Mucosa of rectum (tissue), 2 donors: ENCODE results near the gene MYO1E.

ENCODE experiments used
- H3K27ac ChIP-seq, 2 donors: one replicate each; pipeline ENCODE4 v1.7.0; 2013; ENCODE audit warnings: inconsistent platforms in 2 of 2, low read depth in 2 of 2, low read length in 2 of 2
- H3K27me3 ChIP-seq, 2 donors: one replicate each; pipeline ENCODE4 v1.7.0; 2013; ENCODE audit warnings: low read length in 2 of 2; ENCODE audit not compliant: control insufficient read depth in 2 of 2, insufficient read depth in 2 of 2
- H3K36me3 ChIP-seq, 2 donors: one replicate each; pipeline ENCODE4 v1.7.0; 2013; ENCODE audit warnings: low read length in 2 of 2; ENCODE audit not compliant: control insufficient read depth in 2 of 2, insufficient read depth in 2 of 2
- H3K4me1 ChIP-seq, 2 donors: one replicate each; pipeline ENCODE4 v1.7.0; 2013; ENCODE audit warnings: low read length in 2 of 2, mild to moderate bottlenecking in 1 of 2; ENCODE audit not compliant: control insufficient read depth in 2 of 2, insufficient read depth in 2 of 2
- H3K4me3 ChIP-seq, 2 donors: one replicate each; pipeline ENCODE4 v1.7.0; 2013; ENCODE audit warnings: low read length in 2 of 2
- H3K9ac ChIP-seq, 2 donors: one replicate each; pipeline ENCODE4 v1.7.0; 2013; ENCODE audit warnings: low read length in 2 of 2, low read depth in 1 of 2, mild to moderate bottlenecking in 1 of 2
- H3K9me3 ChIP-seq, 2 donors: one replicate each; pipeline ENCODE4 v1.7.0; 2013; ENCODE audit warnings: low read length in 2 of 2; ENCODE audit not compliant: control insufficient read depth in 2 of 2
- donor health status: healthy.
- donor health status: Normal muscosa, but diverticular disease.

MYO1E gene

DNA sequence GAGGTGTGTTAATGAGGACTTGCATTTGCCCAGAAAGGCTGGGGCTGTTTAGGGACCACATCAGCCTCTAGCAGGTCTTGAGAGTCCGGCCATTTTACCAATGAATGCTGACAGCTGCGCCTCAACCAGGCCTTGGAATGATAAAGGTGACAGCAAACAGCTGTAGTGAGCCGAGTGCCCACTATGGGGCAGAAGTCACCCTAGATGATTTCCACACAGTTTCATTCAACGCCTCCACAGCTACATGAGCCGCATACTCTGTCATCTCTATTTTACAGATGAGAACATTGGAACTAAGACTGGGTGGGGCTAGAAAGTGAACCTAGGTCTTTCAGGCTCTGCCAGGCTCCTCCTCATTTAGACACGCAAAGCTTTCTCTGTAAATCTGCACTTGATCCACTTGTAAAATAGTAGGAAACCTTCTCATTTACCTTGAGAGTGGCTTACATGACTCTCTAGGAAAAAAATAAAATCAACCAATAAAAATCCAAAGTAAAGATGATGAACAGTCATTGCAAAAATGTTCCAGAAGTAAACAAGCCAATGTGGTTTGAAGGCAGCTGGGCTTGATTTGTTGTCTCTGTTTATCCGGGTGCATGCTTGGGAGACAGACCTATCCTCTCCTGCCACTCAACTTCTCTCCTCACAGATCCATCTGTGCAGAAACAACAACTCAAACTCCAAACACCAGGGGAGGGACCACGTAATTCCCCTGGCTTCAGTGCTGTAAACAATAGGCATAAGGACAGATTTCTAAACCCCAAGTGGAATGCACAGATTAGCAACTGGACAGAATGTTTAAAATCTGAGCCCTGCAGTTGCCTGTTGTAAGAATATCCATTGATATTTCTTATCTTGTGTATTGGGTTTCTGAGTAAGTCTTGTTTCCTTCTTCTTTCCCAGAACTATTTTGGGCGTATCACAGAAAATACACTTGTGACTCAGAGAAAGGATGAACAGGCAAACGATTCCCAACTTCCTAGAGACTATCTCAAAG lies 197.5 kb downstream of the MYO1E start:
- Histone ChIP-seq H3K27me3 (no peaks in the 10 kb centered on the region), H3K4me1 (peaks cover 5 to 7% of the 10 kb centered on the region in 2 donors), H3K9me3 (no peaks in the 10 kb centered on the region), H3K27ac (peak overlapping the region; percentile 8 to 20), H3K36me3 (peaks cover 38 to 47% of the 10 kb centered on the region in 2 donors), H3K4me3 (peak overlapping the region in 1 of 2 donors; percentile 15), H3K9ac (peak overlapping the region in 1 of 2 donors; percentile 15)

DNA sequence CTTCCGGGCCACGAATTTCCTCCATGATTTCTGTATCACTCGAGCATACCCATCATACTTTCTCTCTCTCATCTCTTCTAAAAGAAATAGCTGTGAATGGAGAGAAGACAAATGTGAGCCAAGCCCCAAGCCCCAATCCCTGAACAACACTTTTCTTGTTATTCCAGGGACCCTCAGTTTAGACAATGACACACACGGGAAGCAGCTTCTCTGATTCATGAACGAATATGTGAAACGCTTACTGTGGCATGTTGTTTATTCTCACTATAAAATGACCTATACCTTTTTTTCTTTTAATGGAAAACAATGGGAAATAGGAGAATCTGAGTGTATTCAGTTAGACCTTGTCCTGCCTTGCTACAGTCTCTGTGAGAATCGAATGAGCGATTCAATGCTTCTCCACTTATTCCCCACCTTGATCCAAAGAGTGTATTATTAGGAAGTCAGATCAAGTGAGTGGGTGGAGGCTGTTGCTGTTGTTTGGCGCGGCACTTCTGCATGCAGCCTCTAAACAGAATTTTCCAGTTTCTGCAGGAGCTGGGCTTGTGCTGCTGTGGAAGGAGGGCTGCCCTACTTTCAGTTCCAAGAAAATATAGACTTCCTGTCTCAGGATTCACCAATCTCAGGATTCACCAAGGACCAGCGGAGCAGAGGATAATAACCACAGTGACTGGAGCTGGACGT lies 198.4 kb downstream of the MYO1E start:
- Histone ChIP-seq H3K4me1 (peaks cover 7 to 10% of the 10 kb centered on the region in 2 donors), H3K27me3 (no peaks in the 10 kb centered on the region), H3K27ac (peak overlapping the region; percentile 8 to 18), H3K9me3 (no peaks in the 10 kb centered on the region), H3K36me3 (peaks cover 35 to 40% of the 10 kb centered on the region in 2 donors), H3K4me3 (no peak overlapping the region), H3K9ac (no peak overlapping the region)

DNA sequence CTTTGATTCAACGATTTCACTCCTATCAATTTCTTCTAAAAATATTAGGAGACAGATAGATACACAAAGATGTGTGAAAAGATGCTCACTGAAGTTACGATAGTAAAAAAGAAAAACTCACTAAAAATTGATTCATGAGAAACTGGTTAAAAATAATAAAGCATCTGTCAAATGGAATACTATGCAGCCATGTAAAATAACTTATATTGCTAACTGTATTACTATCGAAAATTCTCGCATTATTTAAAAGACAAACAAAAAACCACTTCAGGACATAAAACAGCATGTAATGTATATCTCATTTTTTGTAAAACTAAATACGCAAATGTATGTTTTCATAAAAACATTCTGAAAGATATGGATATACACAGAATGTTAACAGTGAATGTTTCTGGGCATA lies 199.5 kb downstream of the MYO1E start:
- Histone ChIP-seq H3K36me3 (peaks cover 25 to 35% of the 10 kb centered on the region in 2 donors), H3K9ac (no peak overlapping the region), H3K4me1 (peaks cover 7 to 10% of the 10 kb centered on the region in 2 donors), H3K27ac (no peak overlapping the region), H3K4me3 (no peak overlapping the region), H3K27me3 (no peaks in the 10 kb centered on the region), H3K9me3 (no peaks in the 10 kb centered on the region)

DNA sequence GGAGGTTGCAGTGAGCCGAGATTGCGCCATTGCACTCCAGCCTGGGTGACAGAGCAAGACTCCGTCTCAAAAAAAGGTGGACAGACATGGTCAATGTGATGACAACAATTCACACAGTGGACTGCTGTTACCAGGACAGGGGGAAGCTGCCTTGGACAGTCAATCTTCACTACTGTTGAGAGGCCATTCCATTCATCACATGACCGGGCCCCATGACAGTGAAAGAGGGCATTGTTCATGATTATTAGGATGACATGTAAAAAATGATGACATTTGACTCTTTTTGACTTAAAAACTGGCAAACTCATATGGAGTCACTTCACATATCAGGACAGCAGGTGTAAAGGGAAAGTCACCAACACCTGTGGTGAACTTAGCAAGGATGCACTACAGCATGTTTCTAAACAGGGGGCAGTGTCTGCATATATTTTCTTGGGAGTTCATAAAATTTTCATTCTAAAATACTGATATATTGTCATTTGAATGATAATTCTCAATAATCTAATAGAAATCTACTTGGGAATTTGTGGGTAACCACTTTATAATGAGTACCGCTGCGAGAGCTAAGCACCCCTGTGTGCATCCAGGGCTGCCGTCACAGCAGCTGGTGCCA lies 200.3 kb downstream of the MYO1E start:
- Histone ChIP-seq H3K4me1 (peaks cover 7 to 10% of the 10 kb centered on the region in 2 donors), H3K27me3 (no peaks in the 10 kb centered on the region), H3K27ac (no peak overlapping the region), H3K36me3 (peaks cover 18 to 31% of the 10 kb centered on the region in 2 donors), H3K9me3 (no peaks in the 10 kb centered on the region), H3K4me3 (no peak overlapping the region), H3K9ac (no peak overlapping the region)

DNA sequence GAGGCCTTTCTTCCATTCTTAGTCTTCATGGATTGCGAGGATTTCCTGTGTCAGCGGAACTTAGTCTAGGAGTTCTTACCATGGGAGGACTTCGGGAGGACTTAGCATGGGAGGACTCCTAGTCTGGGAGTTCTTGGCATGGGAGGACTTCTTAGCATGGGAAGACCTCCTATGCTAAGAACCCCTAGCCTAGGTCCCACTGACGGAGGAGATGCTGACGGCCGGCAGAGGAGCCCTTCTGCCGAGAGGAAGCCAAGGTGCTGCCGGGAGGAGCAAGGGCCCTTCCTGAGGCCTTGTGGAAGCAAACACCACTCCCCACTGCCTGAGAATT lies 201.6 kb downstream of the MYO1E start:
- H3K9me3 ChIP-seq = no peaks in the 10 kb centered on the region
- H3K27ac ChIP-seq = no peak overlapping the region
- no peak overlapping the region for H3K4me3 ChIP-seq
- no peaks in the 10 kb centered on the region for H3K27me3 ChIP-seq
- H3K9ac ChIP-seq = no peak overlapping the region
- H3K36me3 ChIP-seq = peaks cover 18 to 37% of the 10 kb centered on the region in 2 donors
- peaks cover 7 to 10% of the 10 kb centered on the region in 2 donors for H3K4me1 ChIP-seq

DNA sequence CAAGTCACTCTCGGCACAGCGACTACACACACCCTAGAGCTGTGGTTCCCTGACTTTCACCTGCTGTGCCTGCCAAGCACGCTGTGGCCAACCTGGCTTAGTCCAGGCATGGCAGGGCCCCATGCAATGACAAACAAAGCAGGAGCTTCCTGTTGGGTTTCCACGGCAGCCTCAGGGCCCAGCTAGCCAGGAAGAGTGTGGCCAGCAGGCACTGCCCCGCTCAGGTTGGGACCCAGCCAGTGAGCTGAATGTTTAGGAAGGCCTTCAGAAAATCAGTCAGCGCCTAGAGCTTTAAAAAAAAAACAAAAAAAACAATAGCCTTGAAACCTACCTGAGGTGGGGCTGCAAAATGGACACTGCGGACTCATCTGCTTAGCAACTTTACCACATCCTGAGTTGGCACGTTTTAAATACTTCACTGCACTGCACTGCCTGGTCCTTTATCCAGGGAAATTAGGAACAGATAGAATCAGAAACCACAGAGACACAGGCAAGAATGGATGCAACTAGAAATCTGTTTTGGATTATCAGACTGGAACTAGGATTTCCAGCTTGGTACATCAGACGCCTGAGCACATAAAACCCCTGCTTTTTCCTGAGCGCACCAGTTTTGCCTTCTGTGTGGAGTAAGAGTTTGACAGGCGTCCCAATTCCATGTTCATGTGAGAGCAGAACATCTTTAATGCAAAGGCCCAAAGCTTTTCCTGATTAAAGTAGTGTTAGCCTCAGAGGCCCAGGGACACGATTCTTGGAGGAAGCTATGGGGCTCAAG lies 202.2 kb downstream of the MYO1E start:
- Histone ChIP-seq H3K4me3 (no peak overlapping the region), H3K9ac (no peak overlapping the region), H3K36me3 (peaks cover 18 to 39% of the 10 kb centered on the region in 2 donors), H3K9me3 (no peaks in the 10 kb centered on the region), H3K27ac (peak overlapping the region in 1 of 2 donors; percentile 53), H3K4me1 (peaks cover 5 to 10% of the 10 kb centered on the region in 2 donors), H3K27me3 (no peaks in the 10 kb centered on the region)

DNA sequence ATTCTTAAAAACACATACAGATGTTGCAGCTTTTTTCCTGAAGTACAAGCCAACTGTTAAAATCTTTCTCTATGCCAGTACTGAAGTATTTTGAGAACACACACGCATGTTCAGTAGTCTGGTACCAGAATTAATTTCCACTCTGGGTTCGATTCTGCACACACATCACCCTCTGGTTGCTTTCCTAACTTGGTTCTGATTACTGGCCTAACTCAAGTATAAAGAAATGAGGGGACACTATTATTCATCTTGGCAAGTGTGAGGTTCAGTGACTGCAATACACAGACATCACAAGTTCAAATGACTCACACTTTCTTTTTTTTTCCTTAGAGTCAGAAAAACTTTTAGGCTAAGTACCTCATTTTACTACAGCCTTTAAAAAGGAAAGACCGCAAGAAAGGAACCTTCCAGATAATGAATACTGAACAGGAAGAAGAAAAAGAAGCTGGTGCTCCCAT lies 203.4 kb downstream of the MYO1E start:
- H3K27ac ChIP-seq = peak overlapping the region in 1 of 2 donors; percentile 53
- H3K4me3 ChIP-seq = no peak overlapping the region

DNA sequence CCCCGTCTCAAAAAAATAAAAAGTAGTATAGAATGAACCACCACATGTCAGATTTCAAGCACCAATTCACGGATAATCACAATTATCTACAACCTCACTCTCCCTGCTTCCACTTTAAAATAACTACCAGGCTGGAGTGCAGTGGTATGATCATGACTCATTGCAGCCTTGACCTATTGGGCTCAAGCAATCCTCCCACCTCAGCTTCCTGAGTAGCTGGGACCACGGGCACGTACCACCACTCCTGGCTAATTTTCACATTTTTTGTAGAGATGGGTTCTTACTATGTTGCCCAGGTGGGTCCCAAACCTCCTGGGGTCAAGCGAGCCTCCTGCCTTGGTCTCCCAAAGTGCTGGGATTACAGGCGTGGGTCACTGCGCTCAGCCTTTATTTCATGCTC lies 204.1 kb downstream of the MYO1E start:
- H3K9ac ChIP-seq = no peak overlapping the region
- H3K9me3 ChIP-seq = no peaks in the 10 kb centered on the region
- H3K27me3 ChIP-seq = no peaks in the 10 kb centered on the region
- no peak overlapping the region for H3K4me3 ChIP-seq
- H3K27ac ChIP-seq = no peak overlapping the region
- peaks cover 24 to 37% of the 10 kb centered on the region in 2 donors for H3K36me3 ChIP-seq
- H3K4me1 ChIP-seq = peaks cover 0 to 6% of the 10 kb centered on the region in 2 donors

More for the DNA sequence above, 203.4 kb downstream of the MYO1E start:
- Histone ChIP-seq H3K36me3 (peaks cover 24 to 44% of the 10 kb centered on the region in 2 donors), H3K9me3 (no peaks in the 10 kb centered on the region), H3K4me1 (peaks cover 0 to 6% of the 10 kb centered on the region in 2 donors), H3K27me3 (no peaks in the 10 kb centered on the region), H3K9ac (no peak overlapping the region)

DNA sequence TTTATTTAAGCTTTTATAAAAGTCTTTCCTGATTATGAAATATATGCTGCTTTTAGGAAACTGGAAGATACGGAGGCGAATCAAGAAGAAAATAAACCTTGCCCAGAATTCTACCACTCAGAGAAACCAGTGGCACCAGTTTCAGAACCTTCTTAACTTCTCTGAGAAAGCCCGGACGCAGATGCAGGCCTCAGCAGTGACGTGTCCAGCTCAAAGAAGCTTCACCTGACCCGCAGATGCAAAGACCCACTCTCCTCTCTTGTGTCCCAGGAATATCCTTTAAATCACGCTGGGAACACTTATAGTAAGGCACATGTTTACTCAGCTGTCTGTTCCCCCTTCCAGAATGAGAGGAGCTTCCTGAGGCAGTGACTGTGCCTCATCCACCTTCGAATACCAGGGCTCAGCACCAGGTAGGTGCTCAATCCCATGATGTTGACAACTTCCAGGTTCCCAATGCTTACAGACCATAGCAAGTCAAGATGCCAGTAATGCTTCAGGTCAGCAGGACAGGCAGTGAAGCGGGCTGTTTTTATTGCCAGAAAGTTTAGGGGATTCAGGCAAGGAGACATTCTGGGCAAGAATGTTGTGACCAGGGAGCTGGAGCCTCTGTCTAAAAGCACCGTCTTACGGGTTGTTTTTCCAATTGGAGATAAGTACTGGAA lies 205.9 kb downstream of the MYO1E start:
- H3K9me3 ChIP-seq = no peaks in the 10 kb centered on the region
- no peak overlapping the region for H3K4me3 ChIP-seq
- H3K27me3 ChIP-seq = no peaks in the 10 kb centered on the region
- H3K36me3 ChIP-seq = peaks cover 20 to 43% of the 10 kb centered on the region in 2 donors
- H3K9ac ChIP-seq = no peak overlapping the region
- no peak overlapping the region for H3K27ac ChIP-seq
- H3K4me1 ChIP-seq = peaks cover 0 to 6% of the 10 kb centered on the region in 2 donors
